ENCODE data around the gene DOCK4. TPM values are rescaled to one million over a fixed set of nuclear protein-coding genes. Genes with fewer than 3 reads are reported as not detected.

Gene DOCK4
- total RNA-seq, 1 experiment from 2014 or later: 4.9 TPM

GRCh38 chr7:111927353-111928019 is 278.7 kb downstream of the DOCK4 start:
- H3K4ac ChIP-seq (ENCODE audit: low read depth, low read length): no peak overlapping the region; the same call in 1 of the 2 replicates
- peaks cover 0 to 5% (median 0%) of the 10 kb centered on the region in 3 experiments; a peak in 3 of 7 replicates for H3K36me3 Mint-ChIP-seq (ENCODE audit: insufficient read depth in 1 of 3, low read depth in 3 of 3)
- peak overlapping the region; percentile 77 to 97 (median 81); a peak in 6 of 7 replicates for H3K27ac Mint-ChIP-seq
- H2BK5ac ChIP-seq (ENCODE audit: insufficient read length, low read length): no peak overlapping the region
- no peak overlapping the region for H2BK120ac ChIP-seq (ENCODE audit: low read depth, low read length, poor library complexity, severe bottlenecking)
- H2BK20ac ChIP-seq (ENCODE audit: low read depth, low read length, poor library complexity, severe bottlenecking): no peak overlapping the region
- no peaks in the 10 kb centered on the region for H3K27me3 ChIP-seq (ENCODE audit: insufficient read depth, low read length)
- no peak overlapping the region for H3K56ac ChIP-seq (ENCODE audit: insufficient read length, low read depth, low read length)
- no peak overlapping the region for H3K14ac ChIP-seq (ENCODE audit: insufficient read depth, low read length)
- no peaks in the 10 kb centered on the region for H3K23me2 ChIP-seq (ENCODE audit: insufficient read length, low read depth, low read length, poor library complexity, severe bottlenecking)
- no peak for TF ChIP-seq CTCF (conservative IDR thresholded peaks at IDR 0.05)
- no peak overlapping the region for H4K91ac ChIP-seq (ENCODE audit: insufficient read length, low read depth, low read length)
- no peak overlapping the region for H2BK12ac ChIP-seq (ENCODE audit: insufficient read length, low read depth, low read length)
- H3K4me3 Mint-ChIP-seq: no peak overlapping the region
- H3K4me1 ChIP-seq (ENCODE audit: insufficient read depth, low read length): peaks cover 9% of the 10 kb centered on the region
- DNase-seq: no peak
- no peak overlapping the region for H2AFZ ChIP-seq (ENCODE audit: low read length)
- no peak overlapping the region for H3K23ac ChIP-seq (ENCODE audit: insufficient read length, low read depth, low read length)
- H3K79me1 ChIP-seq (ENCODE audit: insufficient read depth, low read depth, low read length, poor library complexity, severe bottlenecking): no peaks in the 10 kb centered on the region
- H3K9ac ChIP-seq (ENCODE audit: extremely low read depth, insufficient read length, low read length): no peak overlapping the region
- H4K20me1 ChIP-seq (ENCODE audit: control insufficient read depth, insufficient read depth, insufficient read length): no peaks in the 10 kb centered on the region
- no peak overlapping the region for H3K4me2 ChIP-seq (ENCODE audit: insufficient read depth, insufficient read length, low read length)
- H3K18ac ChIP-seq (ENCODE audit: insufficient read length, low read depth, low read length): no peak overlapping the region
- peaks cover 38 to 46% of the 10 kb centered on the region in 2 experiments for H3K4me1 Mint-ChIP-seq
- no peaks in the 10 kb centered on the region for H3K9me3 ChIP-seq (ENCODE audit: control insufficient read depth, low read depth, low read length)
- no CpG with 5 or more reads among the region's 4 CpGs for WGBS (ENCODE audit: extremely low coverage, insufficient read length, low lambda C conversion rate)
- no peaks in the 10 kb centered on the region for H3K27me3 Mint-ChIP-seq (ENCODE audit: low read depth)
- H4K5ac ChIP-seq (ENCODE audit: insufficient read length, low read depth, low read length): no peak overlapping the region
- H3K79me2 ChIP-seq (ENCODE audit: insufficient read depth, low read length): no peaks in the 10 kb centered on the region
- no peaks in the 10 kb centered on the region for H3K9me3 Mint-ChIP-seq
- H2AK5ac ChIP-seq (ENCODE audit: insufficient read length, low read length): no peak overlapping the region
- H3T11ph ChIP-seq (ENCODE audit: low read length): peak overlapping the region; percentile 10
- peak overlapping the region; percentile 69 for H3K27ac ChIP-seq (ENCODE audit: insufficient read length, low read depth, low read length)
- H4K8ac ChIP-seq (replicated peaks; ENCODE audit: insufficient read length, low read depth, low read length): no peak overlapping the region
- no peak overlapping the region for H2BK15ac ChIP-seq (ENCODE audit: low read depth, low read length)
